Measurements from ENCODE around the gene TBC1D22B.
"Not testable (repeated sequence)": the region's sequence is repeated elsewhere in the genome, so short reads cannot be mapped to it uniquely, and the experiment has no call there.

TBC1D22B gene

GRCh38 chr6:37304766-37305165 is 47.2 kb downstream of the TBC1D22B start:
- DNase-seq, result no peak

- DNase-seq, result no peak
Measured at GRCh38 chr6:37305841-37306425, 48.4 kb downstream of the TBC1D22B start.

- peak; percentile 33 for DNase-seq
Measured at GRCh38 chr6:37306624-37307222, 49.2 kb downstream of the TBC1D22B start.

- DNase-seq, result not testable (repeated sequence)
Measured at GRCh38 chr6:37307484-37307883, 49.9 kb downstream of the TBC1D22B start.

- peak; percentile 95 for DNase-seq
Measured at GRCh38 chr6:37308069-37308815, 50.7 kb downstream of the TBC1D22B start.

GRCh38 chr6:37309046-37309445 is 51.5 kb downstream of the TBC1D22B start:
- DNase-seq, result no peak

- no peak for DNase-seq
Measured at GRCh38 chr6:37309692-37310091, 52.1 kb downstream of the TBC1D22B start.

- no peak for DNase-seq
Measured at GRCh38 chr6:37310966-37311365, 53.4 kb downstream of the TBC1D22B start.

GRCh38 chr6:37311741-37312473 is 54.3 kb downstream of the TBC1D22B start:
- DNase-seq, result peak; percentile 20

- DNase-seq, result no peak
Measured at GRCh38 chr6:37313723-37314486, 56.3 kb downstream of the TBC1D22B start.

- peak; percentile 66 for DNase-seq
Measured at GRCh38 chr6:37314487-37315156, 57.0 kb downstream of the TBC1D22B start.

GRCh38 chr6:37315157-37315515 is 57.6 kb downstream of the TBC1D22B start:
- no peak for DNase-seq

GRCh38 chr6:37316071-37316470 is 58.5 kb downstream of the TBC1D22B start:
- DNase-seq, result peak; percentile 90

- DNase-seq, result no peak
Measured at GRCh38 chr6:37317312-37318038, 59.9 kb downstream of the TBC1D22B start.

- no peak for DNase-seq
Measured at GRCh38 chr6:37319156-37319555, 61.6 kb downstream of the TBC1D22B start.

GRCh38 chr6:37319856-37320480 is 62.4 kb downstream of the TBC1D22B start:
- no peak for DNase-seq

GRCh38 chr6:37320646-37321045 is 63.1 kb downstream of the TBC1D22B start:
- DNase-seq, result peak; percentile 21

GRCh38 chr6:37321101-37321500 is 63.5 kb downstream of the TBC1D22B start:
- DNase-seq, result peak; percentile 67

- DNase-seq, result no peak
Measured at GRCh38 chr6:37321516-37322415, 64.2 kb downstream of the TBC1D22B start.

GRCh38 chr6:37323580-37323979 is 66.0 kb downstream of the TBC1D22B start:
- DNase-seq, result peak; percentile 95
